ENCODE data around the gene SLC29A4.
"Not testable (repeated sequence)": the region's sequence is repeated elsewhere in the genome, so short reads cannot be mapped to it uniquely, and the experiment has no call there.

- TF ChIP-seq, protein P1, sequence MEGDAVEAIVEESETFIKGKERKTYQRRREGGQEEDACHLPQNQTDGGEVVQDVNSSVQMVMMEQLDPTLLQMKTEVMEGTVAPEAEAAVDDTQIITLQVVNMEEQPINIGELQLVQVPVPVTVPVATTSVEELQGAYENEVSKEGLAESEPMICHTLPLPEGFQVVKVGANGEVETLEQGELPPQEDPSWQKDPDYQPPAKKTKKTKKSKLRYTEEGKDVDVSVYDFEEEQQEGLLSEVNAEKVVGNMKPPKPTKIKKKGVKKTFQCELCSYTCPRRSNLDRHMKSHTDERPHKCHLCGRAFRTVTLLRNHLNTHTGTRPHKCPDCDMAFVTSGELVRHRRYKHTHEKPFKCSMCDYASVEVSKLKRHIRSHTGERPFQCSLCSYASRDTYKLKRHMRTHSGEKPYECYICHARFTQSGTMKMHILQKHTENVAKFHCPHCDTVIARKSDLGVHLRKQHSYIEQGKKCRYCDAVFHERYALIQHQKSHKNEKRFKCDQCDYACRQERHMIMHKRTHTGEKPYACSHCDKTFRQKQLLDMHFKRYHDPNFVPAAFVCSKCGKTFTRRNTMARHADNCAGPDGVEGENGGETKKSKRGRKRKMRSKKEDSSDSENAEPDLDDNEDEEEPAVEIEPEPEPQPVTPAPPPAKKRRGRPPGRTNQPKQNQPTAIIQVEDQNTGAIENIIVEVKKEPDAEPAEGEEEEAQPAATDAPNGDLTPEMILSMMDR (IDR thresholded peaks at IDR 0.05; ENCODE audit: extremely low read depth in 1 of 2, insufficient read depth in 1 of 2, low read depth in 1 of 2, low read length in 2 of 2) = not testable (repeated sequence)
- not testable (repeated sequence) for TF ChIP-seq POLR2A (IDR thresholded peaks at IDR 0.05; ENCODE audit: low read depth, low read length); POLR2AphosphoS5 (IDR thresholded peaks at IDR 0.05; ENCODE audit: insufficient read depth, low read depth, low read length); MYC (IDR thresholded peaks at IDR 0.05; ENCODE audit: low read depth, low read length); FOS (IDR thresholded peaks at IDR 0.05; ENCODE audit: borderline replicate concordance, insufficient read depth, low read length); GATA2 (IDR thresholded peaks at IDR 0.05; ENCODE audit: insufficient read depth, insufficient read length, low read depth, low read length); JUN (IDR thresholded peaks at IDR 0.05; ENCODE audit: borderline replicate concordance, insufficient read depth, insufficient read length, low read depth)
- TF ChIP-seq, protein P2, sequence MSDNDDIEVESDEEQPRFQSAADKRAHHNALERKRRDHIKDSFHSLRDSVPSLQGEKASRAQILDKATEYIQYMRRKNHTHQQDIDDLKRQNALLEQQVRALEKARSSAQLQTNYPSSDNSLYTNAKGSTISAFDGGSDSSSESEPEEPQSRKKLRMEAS (IDR thresholded peaks at IDR 0.05; ENCODE audit: insufficient read depth, insufficient read length) = not testable (repeated sequence)
Observed at GRCh38 chr7:5287373-5287772, 4.6 kb downstream of the SLC29A4 start.

All from endothelial cell of umbilical vein (primary cell).